ENCODE results near the gene TMEM72. TPM values are rescaled to one million over a fixed set of nuclear protein-coding genes. Genes with fewer than 3 reads are reported as not detected.
"Not testable (repeated sequence)": the region's sequence is repeated elsewhere in the genome, so short reads cannot be mapped to it uniquely, and the experiment has no call there.

The TMEM72 gene
- total RNA-seq, 2 donors from 2014 or later, result not detected

GRCh38 chr10:44864051-44864450 is 47.1 kb upstream of the TMEM72 start:
- no peaks in the 10 kb centered on the region for H3K36me3 ChIP-seq
- no peak overlapping the region for H3K27ac ChIP-seq
- no peak for TF ChIP-seq CTCF (IDR thresholded peaks at IDR 0.05)
- ATAC-seq (ENCODE audit: insufficient number of reproducible peaks, low FRiP score, low read depth) (no peak), DNase-seq (ENCODE audit: low spot score) (no peak)
- H3K9me3 ChIP-seq, result no peaks in the 10 kb centered on the region
- H3K4me1 ChIP-seq (ENCODE audit: control insufficient read depth in 1 of 2, low read depth in 2 of 2), result peaks cover 6 to 20% of the 10 kb centered on the region in 2 donors
- H3K27me3 ChIP-seq (replicated peaks; ENCODE audit: insufficient read depth), result no peaks in the 10 kb centered on the region
- H3K4me3 ChIP-seq, result peak overlapping the region; percentile 65

- DNase-seq (ENCODE audit: low spot score), result peak; percentile 50
- ATAC-seq (ENCODE audit: insufficient number of reproducible peaks, low FRiP score, low read depth), result peak; percentile 90
- Histone ChIP-seq H3K27ac (peak overlapping the region in 1 of 2 donors; percentile 29), H3K4me3 (peak overlapping the region; percentile 65), H3K36me3 (no peaks in the 10 kb centered on the region), H3K4me1 (ENCODE audit: control insufficient read depth in 1 of 2, low read depth in 2 of 2) (peaks cover 6 to 20% of the 10 kb centered on the region in 2 donors), H3K27me3 (replicated peaks; ENCODE audit: insufficient read depth) (no peaks in the 10 kb centered on the region), H3K9me3 (no peaks in the 10 kb centered on the region)
- peak; percentile 98 for TF ChIP-seq CTCF (IDR thresholded peaks at IDR 0.05)
These were observed 46.4 kb upstream of the TMEM72 start for GRCh38 chr10:44864637-44865288.

GRCh38 chr10:44865289-44865671 is 45.9 kb upstream of the TMEM72 start:
- peaks cover 6 to 20% of the 10 kb centered on the region in 2 donors for H3K4me1 ChIP-seq (ENCODE audit: control insufficient read depth in 1 of 2, low read depth in 2 of 2)
- peak overlapping the region; percentile 65 for H3K4me3 ChIP-seq
- H3K9me3 ChIP-seq, result no peaks in the 10 kb centered on the region
- ATAC-seq (ENCODE audit: insufficient number of reproducible peaks, low FRiP score, low read depth) (peak; percentile 14), DNase-seq (ENCODE audit: low spot score) (no peak)
- H3K36me3 ChIP-seq, result no peaks in the 10 kb centered on the region
- no peaks in the 10 kb centered on the region for H3K27me3 ChIP-seq (replicated peaks; ENCODE audit: insufficient read depth)
- peak overlapping the region in 1 of 2 donors; percentile 29 for H3K27ac ChIP-seq
- no peak for TF ChIP-seq CTCF (IDR thresholded peaks at IDR 0.05)

GRCh38 chr10:44866367-44866766 is 44.8 kb upstream of the TMEM72 start:
- not testable (repeated sequence) for H3K27ac ChIP-seq; H3K4me3 ChIP-seq; ATAC-seq (ENCODE audit: insufficient number of reproducible peaks, low FRiP score, low read depth); H3K36me3 ChIP-seq; H3K27me3 ChIP-seq (replicated peaks; ENCODE audit: insufficient read depth); DNase-seq (ENCODE audit: low spot score); H3K9me3 ChIP-seq
- peaks cover 4 to 16% of the 10 kb centered on the region in 2 donors for H3K4me1 ChIP-seq (ENCODE audit: control insufficient read depth in 1 of 2, low read depth in 2 of 2)

- Histone ChIP-seq H3K4me3 (no peak overlapping the region), H3K27ac (no peak overlapping the region), H3K36me3 (no peaks in the 10 kb centered on the region), H3K4me1 (ENCODE audit: control insufficient read depth in 1 of 2, low read depth in 2 of 2) (peaks cover 20 to 28% of the 10 kb centered on the region in 2 donors), H3K9me3 (no peaks in the 10 kb centered on the region), H3K27me3 (replicated peaks; ENCODE audit: insufficient read depth) (no peaks in the 10 kb centered on the region)
- no peak for DNase-seq (ENCODE audit: low spot score)
- no peak for TF ChIP-seq CTCF (IDR thresholded peaks at IDR 0.05)
- ATAC-seq (ENCODE audit: insufficient number of reproducible peaks, low FRiP score, low read depth), result no peak
These were observed 41.1 kb upstream of the TMEM72 start for GRCh38 chr10:44870031-44870430.

GRCh38 chr10:44873160-44873559 is 38.0 kb upstream of the TMEM72 start:
- Histone ChIP-seq H3K27me3 (replicated peaks; ENCODE audit: insufficient read depth) (no peaks in the 10 kb centered on the region), H3K4me3 (no peak overlapping the region), H3K4me1 (ENCODE audit: control insufficient read depth in 1 of 2, low read depth in 2 of 2) (peaks cover 17 to 24% of the 10 kb centered on the region in 2 donors), H3K27ac (peak overlapping the region in 1 of 2 donors; percentile 57), H3K36me3 (no peaks in the 10 kb centered on the region), H3K9me3 (no peaks in the 10 kb centered on the region)
- no peak for DNase-seq (ENCODE audit: low spot score)
- TF ChIP-seq CTCF (IDR thresholded peaks at IDR 0.05), result no peak
- no peak for ATAC-seq (ENCODE audit: insufficient number of reproducible peaks, low FRiP score, low read depth)
